GM18517 (cell line): Measurements from ENCODE around the gene SFMBT2.
"Not testable (repeated sequence)": the region's sequence is repeated elsewhere in the genome, so short reads cannot be mapped to it uniquely, and the experiment has no call there.

Experiments used
- ATAC-seq: cut with Tn5 transposase; IDR thresholded peaks from one replicate; pipeline ENCODE4 v1.9.1; 2021; ENCODE audit warnings: mild to moderate bottlenecking, moderate library complexity; ENCODE audit not compliant: unreplicated experiment

Gene SFMBT2

GRCh38 chr10:7403620-7404019, 7.2 kb downstream of the SFMBT2 start:
- no peak for ATAC-seq

DNA sequence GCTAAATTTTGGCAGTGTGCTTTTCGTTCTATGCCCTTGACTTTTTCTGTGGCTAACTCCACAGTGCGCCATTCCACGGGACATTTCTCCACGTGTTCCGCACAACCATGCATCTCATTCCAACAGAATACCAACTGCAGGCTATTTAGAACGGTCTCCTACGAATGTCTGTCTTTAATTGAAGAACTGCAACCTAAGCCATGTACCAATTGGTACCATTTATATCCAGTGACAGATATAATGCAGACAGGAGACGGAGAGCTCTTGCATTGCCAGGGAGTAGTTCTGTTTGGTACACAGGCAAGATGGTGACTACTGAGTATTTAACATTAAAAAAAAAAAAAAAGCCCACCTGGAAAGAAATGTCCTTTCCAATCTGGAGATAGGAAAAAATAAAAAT, 9.1 kb downstream of the SFMBT2 start:
- no peak for ATAC-seq

- ATAC-seq: no peak
Measured at GRCh38 chr10:7401156-7401555, 9.7 kb downstream of the SFMBT2 start.

DNA sequence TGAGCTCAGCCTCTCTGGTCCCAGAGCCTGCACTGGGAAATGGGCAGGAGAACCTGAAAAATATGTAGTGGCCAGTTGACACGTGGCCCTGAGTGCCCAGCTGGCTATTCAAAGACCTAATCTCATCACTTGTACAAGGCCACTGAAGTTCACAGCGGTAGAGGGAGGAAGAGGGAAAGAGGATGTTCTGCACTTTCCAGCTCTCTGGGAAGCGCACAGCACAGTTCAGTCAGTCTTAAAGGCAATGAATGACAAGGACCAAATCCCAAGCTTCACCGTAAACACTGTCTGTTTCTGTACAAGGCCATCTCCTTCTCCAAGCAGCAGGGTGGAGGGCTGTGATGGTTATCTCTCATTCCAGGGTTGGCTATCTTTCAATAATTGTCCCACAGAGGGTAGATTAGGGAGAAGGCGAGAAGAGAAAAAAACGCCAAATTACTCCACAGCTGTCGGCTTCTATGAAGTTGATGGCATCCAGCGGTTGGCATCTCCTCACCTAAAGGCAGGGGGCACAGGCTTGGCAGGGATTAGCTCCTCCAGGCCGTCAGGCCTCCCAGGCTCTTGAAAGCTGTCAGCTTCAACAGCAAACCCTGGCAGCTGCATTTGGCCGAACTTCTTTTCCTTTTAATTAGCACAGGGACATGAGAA, 10.6 kb downstream of the SFMBT2 start:
- no peak for ATAC-seq

GRCh38 chr10:7399533-7399932, 11.3 kb downstream of the SFMBT2 start:
- ATAC-seq: no peak

GRCh38 chr10:7397049-7398035, 13.5 kb downstream of the SFMBT2 start:
- ATAC-seq: no peak

- ATAC-seq: not testable (repeated sequence)
Measured at GRCh38 chr10:7392301-7392700, 18.5 kb downstream of the SFMBT2 start.

DNA sequence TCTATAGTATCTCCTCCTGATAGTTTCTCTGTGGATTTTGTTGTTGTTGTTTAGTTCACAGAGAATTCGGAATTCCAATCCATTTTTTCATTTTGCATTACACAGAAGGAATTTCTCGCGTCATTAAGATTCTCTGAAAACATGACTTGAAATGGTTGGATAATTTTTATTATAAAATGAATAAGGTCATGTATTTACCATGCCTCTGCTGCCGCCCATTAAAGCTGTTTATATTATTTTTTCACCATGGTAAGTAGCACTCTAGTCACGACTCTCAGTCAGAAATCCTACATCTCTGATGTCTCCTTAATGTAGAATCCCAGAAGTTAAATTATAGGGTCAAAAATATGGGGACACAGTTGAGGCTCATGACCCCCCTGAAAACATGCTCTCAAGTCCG, 19.1 kb downstream of the SFMBT2 start:
- no peak for ATAC-seq

- not testable (repeated sequence) for ATAC-seq
Measured at GRCh38 chr10:7390689-7391110, 20.1 kb downstream of the SFMBT2 start.

DNA sequence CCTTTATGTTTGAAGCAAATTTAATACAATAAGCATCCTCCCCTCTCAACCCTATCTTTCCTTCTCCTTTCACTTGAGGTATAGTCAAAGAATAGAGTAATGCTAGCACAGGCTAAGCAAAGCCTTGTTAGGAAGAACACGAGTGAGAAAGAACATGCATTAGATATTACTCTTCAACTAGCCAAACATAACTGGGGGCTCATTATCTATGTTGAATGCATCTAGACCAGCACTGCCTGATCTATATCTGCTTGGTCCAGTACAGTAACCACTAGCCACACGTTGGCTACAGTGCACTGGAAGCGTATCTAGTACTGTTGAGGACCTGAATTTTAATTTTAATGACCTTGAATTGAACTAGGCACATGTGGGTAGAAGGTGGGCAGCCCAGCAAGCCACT, 21.0 kb downstream of the SFMBT2 start:
- no peak for ATAC-seq

- ATAC-seq: no peak
Measured at GRCh38 chr10:7389346-7389745, 21.5 kb downstream of the SFMBT2 start.

DNA sequence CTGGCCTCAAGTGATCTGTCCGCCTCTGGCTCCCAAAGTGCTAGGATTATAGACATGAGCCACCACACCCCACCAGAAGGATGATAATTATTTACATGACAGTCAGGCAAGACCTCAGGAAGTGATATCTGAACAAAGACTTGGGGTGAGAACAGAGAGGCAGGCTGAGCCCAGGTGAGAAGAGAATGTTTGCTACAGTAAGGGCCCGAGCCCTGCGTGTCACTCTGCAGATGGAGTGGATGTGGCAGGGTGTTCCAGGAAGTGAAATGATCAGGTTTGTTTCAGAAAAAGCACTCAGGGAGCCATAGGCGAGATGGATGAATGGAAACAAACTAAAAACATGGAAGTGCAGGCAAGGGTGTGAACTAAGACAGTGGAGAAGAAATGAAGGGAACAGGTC, 22.2 kb downstream of the SFMBT2 start:
- ATAC-seq: no peak

- ATAC-seq: not testable (repeated sequence)
Measured at GRCh38 chr10:7388149-7388548, 22.7 kb downstream of the SFMBT2 start.

DNA sequence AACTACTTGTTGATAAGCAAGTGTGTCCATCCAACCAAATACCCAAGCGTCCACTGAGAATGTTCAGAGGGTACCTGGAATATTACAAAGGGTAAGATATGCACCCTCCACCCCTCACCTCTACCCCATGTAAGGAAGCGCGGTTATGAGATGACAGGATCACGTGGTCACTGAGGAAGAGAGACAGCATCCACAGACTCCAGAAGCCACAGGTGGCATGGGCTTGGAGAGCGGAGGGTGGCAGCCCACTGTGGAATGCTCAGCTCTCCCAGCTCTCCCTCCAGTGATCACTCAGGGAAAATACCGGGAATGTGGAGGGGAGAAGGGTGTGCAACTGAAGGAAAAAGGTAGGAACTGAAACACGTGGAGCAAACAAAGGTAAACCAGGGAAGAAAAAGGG, 25.7 kb downstream of the SFMBT2 start:
- no peak for ATAC-seq

- no peak for ATAC-seq
Measured at GRCh38 chr10:7383442-7383841, 27.4 kb downstream of the SFMBT2 start.

DNA sequence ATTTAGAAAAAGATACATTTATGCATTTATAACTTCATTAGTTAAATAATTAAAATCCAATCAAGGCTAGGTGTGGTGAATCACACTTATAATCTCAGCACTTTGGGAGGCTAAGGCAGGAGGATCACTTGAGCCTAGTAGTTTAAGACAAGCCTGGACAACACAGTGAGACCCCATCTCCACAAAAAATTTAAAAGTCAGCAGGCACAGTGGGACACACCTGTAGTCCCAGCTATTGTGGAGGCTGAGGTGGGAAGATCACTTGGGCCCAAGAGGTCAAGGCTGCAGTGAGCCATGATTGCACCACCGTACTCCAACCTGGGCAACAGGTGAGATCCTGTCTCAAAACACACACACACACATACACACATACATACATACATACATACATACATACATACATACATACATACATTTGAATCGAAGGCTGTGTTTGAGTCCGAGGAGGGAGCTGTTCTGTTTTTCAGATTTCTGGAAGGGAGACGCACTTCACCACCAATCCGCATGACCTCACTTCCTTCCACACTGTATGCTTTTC, 30.1 kb downstream of the SFMBT2 start:
- no peak for ATAC-seq

DNA sequence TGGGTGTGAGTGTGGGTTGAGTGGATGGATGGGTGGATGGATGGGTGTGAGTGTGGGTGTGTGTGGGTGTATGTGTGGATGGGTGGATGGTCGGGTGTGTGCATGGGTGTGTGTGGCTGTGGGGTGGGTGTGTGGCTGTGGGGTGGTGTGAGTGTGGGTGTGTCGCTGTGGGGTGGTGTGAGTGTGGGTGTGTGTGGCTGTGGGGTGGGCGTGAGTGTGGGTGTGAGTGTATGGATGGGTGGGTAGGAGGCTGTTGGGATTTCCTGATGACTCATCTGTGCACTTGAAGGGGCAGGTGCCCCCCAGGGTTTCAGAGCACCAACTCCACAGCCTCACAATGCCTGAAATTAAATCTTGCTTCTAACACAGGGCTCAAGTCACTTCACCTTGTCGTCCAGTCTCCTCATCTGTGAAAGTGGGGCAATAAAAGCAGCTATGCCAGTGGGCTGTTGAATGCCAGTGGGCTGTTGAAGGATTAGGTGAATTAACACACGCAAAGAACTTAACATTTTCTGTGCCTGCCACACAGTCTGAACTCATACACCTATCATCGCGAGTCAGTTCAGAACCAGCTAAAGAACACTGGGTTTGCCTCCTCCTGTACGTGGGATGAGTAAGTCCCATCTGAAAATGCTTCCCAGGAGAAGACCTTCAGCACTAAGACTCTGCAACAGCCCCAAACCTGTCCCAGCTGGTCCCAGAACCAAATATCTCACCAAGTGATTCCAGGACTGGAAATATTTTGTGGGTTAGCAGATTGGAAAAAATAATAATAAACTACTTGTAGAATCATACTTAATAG, 32.0 kb downstream of the SFMBT2 start:
- no peak for ATAC-seq

- ATAC-seq: no peak
Measured at GRCh38 chr10:7377614-7378248, 33.1 kb downstream of the SFMBT2 start.

GRCh38 chr10:7374795-7375194, 36.0 kb downstream of the SFMBT2 start:
- no peak for ATAC-seq

- no peak for ATAC-seq
Measured at GRCh38 chr10:7373039-7373438, 37.8 kb downstream of the SFMBT2 start.

DNA sequence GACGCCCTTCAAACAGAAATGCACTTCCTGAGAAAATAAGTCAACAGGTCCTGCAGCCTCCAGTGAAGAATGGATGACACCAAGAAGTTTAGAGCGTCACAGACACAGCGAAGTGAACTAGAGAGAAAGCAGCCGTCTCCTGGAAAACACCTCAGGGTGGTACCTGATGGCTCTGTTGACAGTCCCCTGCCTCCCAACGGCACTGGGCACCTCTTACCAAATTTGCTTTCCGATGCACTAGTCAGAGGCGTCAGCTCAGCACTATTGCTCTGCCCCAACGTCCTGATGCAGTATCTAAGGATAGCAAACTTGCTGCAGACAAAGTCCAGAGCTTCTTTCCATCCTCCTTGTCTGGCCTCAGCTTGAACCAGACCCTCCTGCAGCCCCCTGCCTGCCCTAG, 38.3 kb downstream of the SFMBT2 start:
- ATAC-seq: no peak
